Ureter (tissue), 1 donor: ENCODE data around the gene LGR5. TPM values are rescaled to one million over a fixed set of nuclear protein-coding genes. Genes with fewer than 3 reads are reported as not detected.
"Not testable (repeated sequence)": the region's sequence is repeated elsewhere in the genome, so short reads cannot be mapped to it uniquely, and the experiment has no call there.

Experiments used
- DNase-seq: peaks from one replicate; pipeline ENCODE4 v3.0.0-alpha.2; 2020; ENCODE audit warnings: low spot score
- total RNA-seq: library from RNA; stranded (reverse); gene quantifications from one replicate; pipeline ENCODE4 v1.2.4, GENCODE V29; 2023
- donor health status: DM: yes; HTN: yes; CAD: no.

Gene LGR5
- total RNA-seq, 1 donor from 2014 or later = 1.6 TPM

DNA sequence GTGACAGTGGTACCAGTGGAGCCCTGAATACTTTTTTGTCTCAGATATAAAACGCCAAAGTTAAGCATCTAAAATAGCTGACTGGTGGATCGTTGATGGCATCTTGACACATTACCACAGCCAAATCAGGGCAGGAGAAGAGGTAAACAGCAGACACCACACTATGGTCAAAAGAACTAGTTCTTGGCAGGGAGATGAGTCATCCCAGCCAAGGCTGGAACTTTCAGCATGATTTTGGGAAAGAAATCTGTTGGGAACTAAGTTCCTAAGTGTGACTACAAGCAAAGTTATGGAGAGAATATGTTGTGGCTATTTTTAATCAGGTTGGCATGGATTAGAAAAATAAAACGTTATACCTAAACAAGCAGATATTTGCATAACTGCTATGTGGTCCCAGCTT lies 36.9 kb downstream of the LGR5 start:
- no peak for DNase-seq

DNA sequence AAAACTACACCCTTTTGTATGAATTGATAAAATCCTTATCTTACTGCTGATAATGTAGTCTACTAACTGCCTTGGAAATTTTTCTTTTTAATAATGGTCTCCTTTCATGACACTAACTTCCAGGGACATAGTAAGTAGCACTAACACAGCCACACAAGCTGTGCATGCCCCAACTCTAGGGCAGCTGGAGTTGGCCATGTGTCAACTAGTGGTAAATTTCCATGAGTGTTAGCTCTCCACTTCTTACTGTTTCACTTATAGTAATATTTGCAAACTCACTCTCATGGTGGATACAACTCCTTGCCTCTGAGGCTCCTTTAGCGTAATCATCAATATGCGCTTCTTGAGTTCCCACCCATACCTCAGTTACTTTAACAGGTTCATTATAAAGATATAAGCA lies 38.0 kb downstream of the LGR5 start:
- DNase-seq = no peak

DNA sequence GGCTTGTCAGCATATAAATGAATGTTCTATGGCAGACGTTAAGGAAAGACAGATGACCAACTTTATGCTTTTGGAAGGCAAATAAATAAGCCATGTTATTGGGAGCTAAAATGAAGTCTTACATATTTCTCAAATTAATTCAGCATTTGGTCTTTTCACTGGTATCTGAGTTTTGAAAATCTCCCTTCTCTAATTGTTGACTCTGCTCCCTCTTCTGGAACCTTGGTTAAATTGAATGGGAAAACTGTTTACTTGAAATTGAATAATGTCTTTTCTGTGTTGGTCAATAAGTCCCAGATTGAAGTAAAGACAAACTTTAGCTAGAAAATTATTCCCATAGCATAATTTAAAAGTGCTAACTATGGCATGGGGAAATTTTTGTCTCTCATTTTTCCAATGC lies 38.7 kb downstream of the LGR5 start:
- no peak for DNase-seq

DNA sequence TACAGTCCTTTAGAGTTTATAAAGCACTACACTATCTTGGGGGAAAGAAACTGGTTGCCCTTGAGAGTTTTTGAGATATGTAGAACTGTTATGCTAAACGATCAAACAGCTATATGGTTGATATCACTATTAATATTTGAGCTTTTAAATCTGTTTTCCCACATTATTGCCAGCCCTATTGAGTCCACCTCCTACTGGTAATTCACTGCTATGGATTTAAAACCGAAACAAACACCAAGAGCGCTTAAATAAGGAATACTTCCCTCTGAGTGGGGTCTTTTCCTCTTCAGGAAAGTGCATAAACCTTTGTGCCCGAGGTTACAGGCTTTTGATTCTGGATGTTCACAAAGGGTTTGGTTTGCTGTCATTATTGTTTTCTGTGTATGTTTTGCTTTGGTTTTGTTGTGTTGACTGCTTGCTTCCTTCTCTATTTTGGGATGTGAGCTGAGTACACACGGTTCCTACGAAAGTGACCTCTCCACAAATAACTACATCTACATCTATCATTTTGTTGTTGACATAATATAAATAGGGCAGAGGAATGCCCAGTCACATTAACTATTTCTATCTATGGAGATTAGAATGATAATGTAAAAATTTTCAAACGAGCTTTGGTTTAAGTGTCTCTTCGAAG lies 44.8 kb downstream of the LGR5 start:
- DNase-seq = no peak

DNA sequence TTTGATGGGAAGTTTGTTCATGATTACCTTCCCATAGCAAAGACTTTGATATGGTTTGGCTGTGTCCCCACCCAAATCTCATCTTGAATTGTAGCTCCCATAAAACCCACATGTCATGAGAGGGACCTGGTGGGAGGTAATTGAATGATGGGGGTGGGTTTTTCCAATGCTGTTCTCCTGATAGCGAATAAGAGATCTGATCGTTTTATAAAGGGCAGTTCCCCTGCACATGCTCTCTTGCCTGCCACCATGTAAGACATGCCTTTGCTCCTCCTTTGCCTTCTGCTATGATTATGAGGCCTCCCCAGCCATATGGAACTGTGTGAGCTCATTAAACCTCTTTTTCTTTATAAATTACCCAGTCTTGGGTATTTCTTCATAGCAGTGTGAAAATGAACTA lies 51.2 kb downstream of the LGR5 start:
- not testable (repeated sequence) for DNase-seq

DNA sequence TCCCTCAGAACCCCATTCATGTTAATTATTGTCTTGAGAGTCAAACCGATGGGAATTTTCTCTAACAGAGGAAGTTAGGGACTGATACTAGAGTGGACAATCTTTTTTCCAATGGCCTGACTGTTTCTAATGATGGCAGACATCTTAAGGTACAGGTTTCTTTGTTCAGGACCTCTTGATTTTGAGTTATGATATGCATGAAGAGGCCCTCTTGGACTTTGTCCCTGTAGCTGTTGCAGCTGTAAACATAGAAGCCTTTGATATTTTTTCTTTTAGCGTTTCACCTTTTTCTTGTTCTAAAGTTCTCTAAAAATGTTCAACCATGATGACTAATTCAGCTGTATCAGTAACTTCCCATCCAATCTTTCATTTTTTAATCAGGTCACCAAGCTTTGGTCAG lies 53.0 kb downstream of the LGR5 start:
- DNase-seq = no peak

DNA sequence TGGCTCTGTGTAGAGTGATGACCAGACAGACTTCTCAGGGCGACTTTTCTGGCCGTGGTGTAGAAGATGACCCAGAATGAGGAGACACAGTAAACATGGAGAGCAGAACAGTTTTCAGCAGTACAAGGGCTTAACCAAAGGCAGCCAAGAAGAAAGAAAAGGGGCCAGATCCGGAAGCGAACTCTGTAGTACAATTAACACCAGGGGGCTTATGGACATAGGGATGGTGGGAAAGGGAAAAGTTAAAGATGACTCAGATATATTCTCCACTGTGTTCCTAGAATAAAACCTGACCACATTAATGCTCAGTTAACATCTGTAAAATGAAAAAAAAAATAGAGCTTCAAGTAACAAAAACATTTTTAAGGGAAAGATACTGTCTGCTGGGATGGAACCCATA lies 60.2 kb downstream of the LGR5 start:
- DNase-seq = no peak

DNA sequence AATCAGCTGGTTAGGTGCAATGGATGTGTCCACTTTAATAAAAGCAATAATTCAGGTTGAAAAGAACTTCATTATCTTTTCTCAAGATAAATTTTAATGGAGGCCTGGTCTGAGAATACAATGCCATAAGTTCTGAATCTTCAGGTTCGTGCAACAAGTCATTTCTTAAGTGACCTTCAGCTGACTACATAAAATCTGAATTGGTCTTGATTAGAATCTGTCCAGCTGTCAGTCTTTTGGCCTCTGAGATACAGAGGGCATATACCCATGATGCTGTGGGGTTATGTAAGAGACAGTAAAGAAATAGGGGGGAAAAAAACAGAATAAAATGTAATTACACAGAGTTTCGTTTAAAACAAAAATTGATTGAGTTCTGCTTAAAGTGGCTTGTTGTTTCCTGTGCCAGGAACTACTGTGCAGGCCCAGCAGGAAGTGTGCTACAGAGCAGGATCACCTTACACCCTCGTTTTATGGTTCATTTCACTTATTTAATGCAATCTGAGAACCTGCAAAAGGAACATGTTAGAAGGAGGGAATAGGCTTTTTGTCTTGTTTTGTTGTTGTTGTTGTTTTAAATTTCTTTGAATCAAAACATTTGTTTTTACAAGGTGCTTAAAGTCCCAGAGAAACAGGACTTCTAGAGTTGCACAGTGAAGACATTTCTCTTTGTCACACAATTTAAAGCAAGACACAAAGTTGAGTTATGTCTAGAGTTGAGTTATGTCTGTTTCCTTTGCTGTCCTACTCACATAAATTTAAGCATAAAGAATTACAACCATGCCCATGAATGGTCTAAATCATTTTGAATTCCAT lies 64.2 kb downstream of the LGR5 start:
- no peak for DNase-seq

DNA sequence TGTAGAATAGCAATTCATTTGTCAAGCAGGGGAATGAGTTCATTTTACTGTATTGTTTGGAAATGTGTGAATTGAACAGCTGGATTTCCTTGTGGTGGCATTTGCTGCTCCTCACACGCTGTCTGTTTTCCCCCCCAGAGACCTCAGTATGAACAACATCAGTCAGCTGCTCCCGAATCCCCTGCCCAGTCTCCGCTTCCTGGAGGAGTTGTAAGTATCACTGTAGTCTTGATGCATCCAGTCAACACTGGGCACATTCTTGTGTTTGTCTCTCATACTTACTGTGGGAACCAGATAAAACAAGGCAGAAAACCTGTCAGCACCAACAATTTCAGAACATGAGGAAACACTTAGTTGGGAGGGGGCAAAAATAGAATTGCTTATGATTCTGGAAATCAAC lies 64.9 kb downstream of the LGR5 start:
- no peak for DNase-seq

DNA sequence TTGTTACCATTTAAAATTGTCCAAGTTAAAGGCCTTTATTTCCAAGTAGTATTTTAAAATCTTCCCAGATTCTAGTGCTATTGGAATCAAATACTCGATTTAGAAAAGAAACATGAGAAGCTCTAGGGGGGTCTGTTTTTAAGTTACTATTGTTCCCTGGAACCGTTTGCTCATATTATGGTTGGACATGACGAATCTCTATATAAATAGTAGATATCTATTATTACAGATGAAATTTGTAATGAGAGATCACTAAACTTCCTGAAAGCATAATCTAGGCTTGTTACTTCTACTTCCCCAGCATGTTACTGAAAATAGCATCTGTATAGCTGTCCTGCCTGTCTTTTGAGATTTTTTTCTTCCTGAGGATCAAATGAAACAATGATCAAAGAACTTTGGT lies 70.1 kb downstream of the LGR5 start:
- DNase-seq = no peak

DNA sequence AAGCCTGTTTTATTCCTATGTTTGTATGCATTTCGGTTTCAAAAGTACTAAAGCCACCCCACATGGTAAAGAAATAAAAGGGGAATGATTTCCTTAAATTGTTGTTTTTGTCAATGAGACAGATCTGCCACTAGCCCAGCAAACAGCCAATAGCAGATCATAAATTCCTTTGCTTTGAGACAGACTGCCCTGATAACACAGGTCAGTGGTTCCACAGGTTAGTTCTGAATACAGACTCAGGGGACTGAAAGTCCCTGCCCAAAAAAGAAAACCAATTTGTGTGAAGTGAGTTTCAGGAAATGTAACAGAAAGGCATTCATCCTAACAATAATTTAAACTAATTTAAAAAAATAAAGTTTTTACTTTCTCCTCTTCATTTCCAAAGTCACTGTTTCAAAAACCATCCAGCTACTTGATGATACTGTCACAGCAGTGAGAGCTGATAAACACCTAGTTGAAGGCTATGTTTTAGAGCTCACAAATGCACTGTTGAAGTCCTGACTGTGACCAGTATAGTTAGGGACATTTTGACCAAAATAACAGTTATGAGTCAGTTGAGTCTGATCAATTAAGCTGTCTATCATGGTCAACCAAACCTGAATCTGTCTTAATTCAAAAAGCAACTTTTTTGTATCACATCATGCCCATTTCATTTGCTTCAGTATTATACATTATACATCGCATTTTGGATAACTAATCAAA lies 77.7 kb downstream of the LGR5 start:
- DNase-seq = no peak

DNA sequence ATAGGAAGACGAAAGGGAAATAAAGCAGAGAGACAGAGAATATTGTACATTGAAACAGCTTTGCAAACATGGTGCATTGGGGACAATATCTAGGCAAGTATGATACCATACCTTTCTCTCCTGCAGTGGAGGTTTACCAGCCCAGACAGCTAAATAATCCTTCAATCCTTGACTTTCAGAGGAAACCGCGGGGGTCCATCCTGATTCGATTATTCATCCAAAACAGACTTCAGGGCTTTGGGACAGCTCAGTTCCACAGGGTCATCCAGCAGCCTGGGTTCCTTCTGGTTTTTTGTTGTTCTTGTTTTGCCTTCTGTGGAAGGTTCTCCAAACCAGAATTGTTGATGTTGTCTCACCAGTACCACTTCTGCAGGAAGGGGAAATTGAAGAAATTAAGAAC lies 81.5 kb downstream of the LGR5 start:
- DNase-seq = no peak

DNA sequence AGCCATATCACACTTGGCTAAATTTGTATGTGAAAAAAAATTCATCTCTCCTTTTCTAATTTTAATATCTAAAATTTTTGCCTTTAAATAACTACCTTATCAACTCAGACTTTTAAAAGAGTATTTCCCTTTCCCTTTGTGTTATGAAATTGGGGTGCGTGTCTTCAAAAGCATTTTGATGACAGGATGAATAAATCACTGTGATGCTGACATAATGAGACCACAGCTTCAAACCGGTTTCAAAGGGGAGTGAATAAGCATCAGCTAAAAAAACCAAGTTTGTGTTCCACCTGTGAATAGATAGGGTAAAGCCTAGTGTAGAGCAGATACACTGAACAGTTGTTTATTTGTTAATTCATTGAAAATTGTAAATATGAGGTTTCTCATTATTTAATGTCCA lies 85.0 kb downstream of the LGR5 start:
- no peak for DNase-seq

DNA sequence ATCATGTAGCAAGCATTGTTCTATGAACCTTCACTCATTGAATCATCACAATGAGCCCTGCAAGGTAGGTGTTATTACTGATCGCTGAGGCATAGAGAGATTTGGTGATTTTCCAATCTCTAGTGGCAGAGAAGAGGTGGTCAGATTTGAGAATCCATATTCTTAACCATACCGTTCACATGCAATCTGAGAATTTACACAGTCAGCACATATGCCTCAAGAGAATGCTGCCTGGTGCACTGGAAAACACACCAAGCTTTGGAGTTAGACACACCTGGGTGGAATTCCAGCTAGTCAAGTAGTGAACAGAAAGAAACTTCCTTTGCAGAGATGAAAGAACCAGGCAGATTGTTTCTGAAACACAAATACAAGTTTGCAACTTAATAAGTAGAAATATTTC lies 94.1 kb downstream of the LGR5 start:
- no peak for DNase-seq

DNA sequence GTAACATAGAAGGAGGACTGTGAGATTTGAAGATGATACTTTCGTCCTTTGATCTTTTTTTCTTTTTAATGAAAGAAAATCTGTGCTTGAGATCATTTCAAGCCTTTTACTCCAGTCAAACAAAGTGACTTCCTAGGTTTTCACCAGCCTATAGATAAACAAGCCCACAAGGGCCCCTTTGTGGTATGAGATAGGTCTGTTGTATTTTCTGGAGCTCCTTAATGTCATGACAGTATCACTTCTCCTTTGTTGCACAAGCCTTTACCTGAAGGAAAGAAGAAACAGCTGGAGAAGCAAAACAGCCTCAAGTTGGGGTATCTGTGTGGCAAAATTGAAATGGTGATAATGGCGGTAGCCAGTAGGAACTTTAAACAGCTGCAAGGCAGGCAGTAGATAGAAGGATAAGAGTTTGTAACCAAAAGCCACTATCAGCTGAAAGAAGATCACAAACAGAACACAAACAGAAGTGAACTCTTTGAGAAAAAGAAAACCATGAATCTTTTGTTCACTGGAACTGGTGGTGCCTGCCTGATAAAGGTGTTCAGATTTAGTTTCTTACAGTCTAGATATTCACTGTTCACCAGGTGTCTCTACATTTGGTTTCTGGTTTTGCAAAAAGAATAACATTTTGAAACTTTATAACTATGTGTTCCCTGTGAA lies 96.8 kb downstream of the LGR5 start:
- no peak for DNase-seq

DNA sequence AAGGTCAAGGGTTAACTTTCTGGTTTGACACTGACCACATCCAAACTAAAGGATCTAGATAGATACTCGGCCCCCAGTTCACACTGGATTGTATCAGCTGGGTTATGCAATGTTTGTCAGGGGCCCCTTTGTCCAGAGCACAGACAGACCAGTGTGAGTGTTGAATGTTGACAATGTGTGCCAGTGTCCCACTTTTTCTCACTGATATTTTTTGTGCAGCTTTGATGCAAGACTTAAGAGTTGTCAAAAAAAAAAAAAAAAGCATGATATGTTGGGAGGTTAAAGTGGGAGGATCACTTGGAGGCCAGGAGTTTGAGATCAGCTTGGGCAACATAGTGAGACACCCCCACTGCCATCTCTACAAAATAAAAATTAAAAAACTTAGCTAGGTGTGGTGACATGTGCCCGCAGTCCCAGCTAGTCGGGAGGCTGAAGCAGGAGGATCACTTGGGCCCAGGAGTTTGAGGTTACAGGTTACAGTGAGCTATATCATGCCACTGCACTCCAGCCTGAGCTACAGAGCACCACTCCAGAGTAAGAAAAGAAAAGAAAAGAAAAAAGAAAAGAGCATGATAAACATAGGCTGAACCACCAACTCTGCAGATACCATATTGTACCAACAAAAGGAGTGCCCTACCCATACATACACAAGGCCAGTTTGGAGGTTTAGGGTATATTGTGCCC lies 97.5 kb downstream of the LGR5 start:
- DNase-seq = no peak

DNA sequence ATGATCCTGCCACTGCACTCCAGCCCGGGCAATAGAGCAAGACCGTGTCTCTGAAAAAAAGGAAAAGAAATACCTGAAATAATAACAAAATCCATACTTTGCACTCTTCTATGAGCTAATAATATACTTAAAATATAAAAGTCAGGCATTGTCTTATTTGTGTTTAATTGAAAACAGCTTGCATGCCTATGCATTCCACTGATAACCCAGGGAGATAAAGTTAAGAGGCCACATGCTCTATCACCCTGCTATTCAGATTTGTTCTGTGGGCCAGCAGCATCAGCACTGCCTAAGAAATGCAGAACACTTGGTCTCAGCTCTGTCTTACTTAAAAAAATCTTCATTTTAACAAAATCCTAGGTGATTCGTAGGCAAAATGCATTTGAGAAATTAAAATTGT lies 99.2 kb downstream of the LGR5 start:
- DNase-seq = no peak

DNA sequence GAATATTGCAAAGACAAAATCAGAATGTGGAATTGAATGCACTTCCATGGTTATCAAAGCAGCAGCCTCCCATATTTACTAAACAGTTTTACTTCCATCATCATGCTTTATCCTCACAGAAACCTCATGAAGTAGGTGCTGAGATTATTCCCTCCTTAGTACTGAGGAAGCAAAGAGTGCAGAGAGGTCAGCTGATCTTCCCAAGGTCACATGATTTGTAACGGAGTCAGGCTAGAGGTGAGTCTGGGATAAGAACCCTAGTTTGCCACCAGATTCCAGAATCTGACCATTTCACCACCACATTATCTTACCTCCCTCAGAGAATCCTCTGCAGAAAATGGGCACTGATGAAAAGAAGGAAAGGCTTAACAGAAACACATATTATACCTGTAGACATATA lies 102.0 kb downstream of the LGR5 start:
- DNase-seq = no peak

DNA sequence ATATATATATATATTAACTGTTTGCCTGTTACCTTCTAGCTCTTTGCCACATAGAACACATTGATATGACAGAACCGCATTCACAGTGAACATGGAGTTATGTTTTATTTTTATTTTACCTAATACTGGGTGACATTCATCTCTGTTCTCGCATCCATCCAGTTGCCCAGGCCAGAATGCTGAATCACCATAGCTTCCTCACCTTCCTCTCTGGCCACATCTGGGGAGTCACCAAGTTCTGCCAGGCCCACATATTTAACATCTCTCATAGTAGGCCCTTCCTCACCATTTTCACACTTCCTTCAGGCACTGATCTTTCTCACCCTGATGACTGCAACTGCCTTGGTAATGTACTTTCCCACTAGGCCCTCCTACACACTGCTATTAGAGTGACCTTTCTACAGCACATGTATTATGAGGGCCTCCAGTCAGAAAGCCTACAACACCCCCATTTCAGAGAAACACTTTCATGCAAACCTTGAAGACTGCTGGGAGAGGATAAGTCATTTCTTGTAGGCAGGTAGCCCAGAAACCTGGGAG lies 106.8 kb downstream of the LGR5 start:
- no peak for DNase-seq

DNA sequence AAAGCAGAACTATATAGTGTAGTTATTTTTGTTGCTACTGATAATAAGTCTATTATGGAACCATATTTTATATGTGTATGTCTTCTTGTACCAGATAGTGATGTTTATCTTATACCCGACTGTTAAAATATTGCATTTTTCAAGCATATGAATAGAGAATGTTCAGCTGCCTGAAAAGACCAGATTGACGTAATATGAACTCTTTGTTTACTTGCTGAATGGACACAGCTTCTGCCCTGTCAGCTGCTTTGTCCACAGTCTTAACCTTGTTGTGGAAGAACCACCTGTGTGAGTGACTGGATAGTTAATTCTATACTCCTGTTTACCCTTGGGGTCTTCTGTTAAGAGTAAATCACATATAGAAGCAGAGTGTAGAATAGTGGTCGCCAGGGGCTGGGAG lies 109.3 kb downstream of the LGR5 start:
- DNase-seq = no peak

DNA sequence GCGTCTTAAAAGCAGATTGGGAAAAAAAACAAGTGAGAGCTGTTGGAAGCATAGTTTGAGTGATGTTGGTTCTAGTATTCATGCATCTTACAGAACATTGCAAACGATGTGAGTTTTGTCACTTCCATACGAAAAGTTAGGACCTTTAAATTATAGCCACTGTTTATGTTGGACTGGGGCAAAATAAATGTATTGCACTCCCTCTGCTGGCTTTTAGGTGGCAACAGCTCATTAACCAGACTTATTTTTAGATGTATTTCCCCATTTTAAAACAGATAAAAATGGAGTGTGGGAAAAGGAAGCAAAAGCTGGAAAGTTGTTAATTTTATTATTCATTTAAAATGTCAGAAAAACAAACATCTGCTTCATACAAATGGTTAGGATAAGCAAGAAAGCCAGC lies 111.9 kb downstream of the LGR5 start:
- no peak for DNase-seq
